Vagina (tissue), 2 donors: ENCODE data around the gene ZFP91.

Experiments
- POLR2A ChIP-seq, 2 donors: fragments of 450-650 bp; IDR thresholded peaks; one replicate each; pipeline ENCODE4 v1.6.1; 2017; ENCODE audit warnings: antibody characterized with exemption in 2 of 2, mild to moderate bottlenecking in 2 of 2, moderate library complexity in 2 of 2
- POLR2AphosphoS5 ChIP-seq, 2 donors: sonication (generic); formaldehyde crosslinking; IDR thresholded peaks; one replicate each; pipeline ENCODE4 v1.9.0; 2017; ENCODE audit warnings: antibody characterized with exemption in 2 of 2, mild to moderate bottlenecking in 2 of 2, low read depth in 1 of 2; ENCODE audit not compliant: insufficient read depth in 1 of 2
- TF ChIP-seq, protein P1 (sequence below), 3 experiments: fragments of 450-650 bp in 2 of 3; fragments of 200-600 bp in 1 of 3; sonication (generic) in 1 of 3; IDR thresholded peaks; one replicate each; pipeline ENCODE4 v1.5.1; 2017 to 2019; ENCODE audit warnings: antibody characterized with exemption in 3 of 3, mild to moderate bottlenecking in 2 of 3, moderate library complexity in 2 of 3

DNA sequence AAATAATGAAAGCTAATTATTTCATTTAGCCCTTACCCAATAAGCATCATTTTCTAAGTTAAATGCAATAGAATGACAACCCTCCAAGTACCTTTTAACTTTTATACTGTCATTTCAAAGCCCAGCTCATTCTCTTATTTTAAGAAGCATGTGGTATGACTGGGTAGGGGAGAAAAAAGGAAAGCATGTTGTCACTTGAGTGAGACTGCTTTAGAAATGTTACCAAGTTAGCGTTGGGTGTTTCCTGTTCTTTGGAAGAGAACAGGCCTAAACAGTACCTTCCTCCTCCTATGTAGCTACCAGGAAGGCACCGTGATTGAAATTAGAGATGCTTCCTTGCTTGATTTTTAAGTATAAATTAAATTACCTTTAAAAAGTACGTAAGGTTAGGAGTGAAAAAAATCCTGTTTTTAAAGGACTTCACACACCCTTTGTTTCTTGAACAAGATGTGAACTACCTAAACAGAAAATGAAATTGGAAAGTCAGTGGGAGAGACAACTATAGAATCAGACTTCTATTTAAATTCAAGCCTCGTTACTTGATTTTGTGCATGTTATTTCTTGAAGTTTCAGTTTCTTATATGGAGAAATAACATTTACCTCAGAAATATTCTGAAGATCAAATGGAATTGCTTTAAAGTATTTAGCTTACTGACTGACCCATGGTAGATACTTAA, 42.9 kb downstream of the ZFP91 start:
- TF ChIP-seq, protein P1, sequence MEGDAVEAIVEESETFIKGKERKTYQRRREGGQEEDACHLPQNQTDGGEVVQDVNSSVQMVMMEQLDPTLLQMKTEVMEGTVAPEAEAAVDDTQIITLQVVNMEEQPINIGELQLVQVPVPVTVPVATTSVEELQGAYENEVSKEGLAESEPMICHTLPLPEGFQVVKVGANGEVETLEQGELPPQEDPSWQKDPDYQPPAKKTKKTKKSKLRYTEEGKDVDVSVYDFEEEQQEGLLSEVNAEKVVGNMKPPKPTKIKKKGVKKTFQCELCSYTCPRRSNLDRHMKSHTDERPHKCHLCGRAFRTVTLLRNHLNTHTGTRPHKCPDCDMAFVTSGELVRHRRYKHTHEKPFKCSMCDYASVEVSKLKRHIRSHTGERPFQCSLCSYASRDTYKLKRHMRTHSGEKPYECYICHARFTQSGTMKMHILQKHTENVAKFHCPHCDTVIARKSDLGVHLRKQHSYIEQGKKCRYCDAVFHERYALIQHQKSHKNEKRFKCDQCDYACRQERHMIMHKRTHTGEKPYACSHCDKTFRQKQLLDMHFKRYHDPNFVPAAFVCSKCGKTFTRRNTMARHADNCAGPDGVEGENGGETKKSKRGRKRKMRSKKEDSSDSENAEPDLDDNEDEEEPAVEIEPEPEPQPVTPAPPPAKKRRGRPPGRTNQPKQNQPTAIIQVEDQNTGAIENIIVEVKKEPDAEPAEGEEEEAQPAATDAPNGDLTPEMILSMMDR (IDR thresholded peaks at IDR 0.05): no peak
- TF ChIP-seq POLR2AphosphoS5 (IDR thresholded peaks at IDR 0.05; ENCODE audit: insufficient read depth in 1 of 2, low read depth in 1 of 2) (no peak), POLR2A (IDR thresholded peaks at IDR 0.05) (no peak)
